CD4-positive, alpha-beta T cell treated with Interleukin-12 subunit alpha and Interleukin-12 subunit beta, for 1 hour (primary cell): Measurements from ENCODE around the gene KCTD21.
"Not testable (repeated sequence)": the region's sequence is repeated elsewhere in the genome, so short reads cannot be mapped to it uniquely, and the experiment has no call there.

Source experiments
- DNase-seq: peaks from one replicate; pipeline ENCODE4 v3.0.0-alpha.2; 2020

The KCTD21 gene

GRCh38 chr11:78200061-78200460 is 11.6 kb upstream of the KCTD21 start:
- DNase-seq, result no peak

- DNase-seq, result no peak
These were observed 11.2 kb upstream of the KCTD21 start for GRCh38 chr11:78199653-78200015.

GRCh38 chr11:78199015-78199652 is 10.7 kb upstream of the KCTD21 start:
- no peak for DNase-seq

- DNase-seq, result no peak
These were observed 9.4 kb upstream of the KCTD21 start for GRCh38 chr11:78197816-78198215.

GRCh38 chr11:78196661-78197091 is 8.2 kb upstream of the KCTD21 start:
- no peak for DNase-seq

- no peak for DNase-seq
These were observed 7.6 kb upstream of the KCTD21 start for GRCh38 chr11:78195917-78196560.

- DNase-seq, result no peak
These were observed 6.1 kb upstream of the KCTD21 start for GRCh38 chr11:78194490-78194889.

GRCh38 chr11:78193806-78194205 is 5.4 kb upstream of the KCTD21 start:
- no peak for DNase-seq

GRCh38 chr11:78192911-78193351 is 4.5 kb upstream of the KCTD21 start:
- no peak for DNase-seq

GRCh38 chr11:78192223-78192719 is 3.8 kb upstream of the KCTD21 start:
- DNase-seq, result no peak

- no peak for DNase-seq
These were observed 2.6 kb upstream of the KCTD21 start for GRCh38 chr11:78190871-78191538.

GRCh38 chr11:78190374-78190773 is 1.9 kb upstream of the KCTD21 start:
- no peak for DNase-seq

- no peak for DNase-seq
These were observed 1.4 kb upstream of the KCTD21 start for GRCh38 chr11:78189851-78190250.

- no peak for DNase-seq
These were observed 823 bp upstream of the KCTD21 start for GRCh38 chr11:78189174-78189724.

GRCh38 chr11:78187366-78188285 is 800 bp downstream of the KCTD21 start:
- DNase-seq, result peak; percentile 66

GRCh38 chr11:78181185-78181584 is 7.2 kb downstream of the KCTD21 start:
- DNase-seq, result no peak

- no peak for DNase-seq
These were observed 7.7 kb downstream of the KCTD21 start for GRCh38 chr11:78180751-78181150.

- DNase-seq, result no peak
These were observed 8.9 kb downstream of the KCTD21 start for GRCh38 chr11:78179459-78180071.

GRCh38 chr11:78177216-78177615 is 11.2 kb downstream of the KCTD21 start:
- DNase-seq, result no peak

- no peak for DNase-seq
These were observed 11.8 kb downstream of the KCTD21 start for GRCh38 chr11:78176605-78177141.

- DNase-seq, result not testable (repeated sequence)
These were observed 12.6 kb downstream of the KCTD21 start for GRCh38 chr11:78175862-78176261.

- no peak for DNase-seq
These were observed 16.5 kb downstream of the KCTD21 start for GRCh38 chr11:78171951-78172350.
